ENCODE data around the gene MAU2.

The MAU2 gene

GRCh38 chr19:19297759-19298158 is 22.9 kb upstream of the MAU2 start:
- no peak overlapping the region for H3K27ac Mint-ChIP-seq
- peaks cover 4% of the 10 kb centered on the region for H3K9me3 Mint-ChIP-seq
- DNase-seq, result no peak
- H3K4me3 Mint-ChIP-seq, result no peak overlapping the region
- no peaks in the 10 kb centered on the region for H3K4me1 Mint-ChIP-seq
- no peak for ATAC-seq
- H3K27me3 Mint-ChIP-seq, result no peaks in the 10 kb centered on the region
- H3K36me3 Mint-ChIP-seq (ENCODE audit: low read depth), result peaks cover 29% of the 10 kb centered on the region

GRCh38 chr19:19300613-19301012 is 20.0 kb upstream of the MAU2 start:
- H3K36me3 Mint-ChIP-seq (ENCODE audit: low read depth), result peaks cover 8% of the 10 kb centered on the region
- ATAC-seq (no peak), DNase-seq (no peak)
- no peaks in the 10 kb centered on the region for H3K4me1 Mint-ChIP-seq
- H3K27ac Mint-ChIP-seq, result no peak overlapping the region
- no peaks in the 10 kb centered on the region for H3K9me3 Mint-ChIP-seq
- H3K4me3 Mint-ChIP-seq, result no peak overlapping the region
- H3K27me3 Mint-ChIP-seq, result no peaks in the 10 kb centered on the region

GRCh38 chr19:19303411-19303810 is 17.2 kb upstream of the MAU2 start:
- Mint-ChIP-seq H3K36me3 (ENCODE audit: low read depth) (peaks cover 10% of the 10 kb centered on the region), H3K4me3 (no peak overlapping the region), H3K27ac (no peak overlapping the region), H3K4me1 (no peaks in the 10 kb centered on the region), H3K27me3 (no peaks in the 10 kb centered on the region), H3K9me3 (no peaks in the 10 kb centered on the region)
- ATAC-seq, result no peak
- DNase-seq, result no peak

GRCh38 chr19:19304186-19304965 is 16.3 kb upstream of the MAU2 start:
- no peak for DNase-seq
- Mint-ChIP-seq H3K36me3 (ENCODE audit: low read depth) (peaks cover 10% of the 10 kb centered on the region), H3K27ac (no peak overlapping the region), H3K4me3 (no peak overlapping the region), H3K4me1 (no peaks in the 10 kb centered on the region), H3K27me3 (no peaks in the 10 kb centered on the region), H3K9me3 (no peaks in the 10 kb centered on the region)
- ATAC-seq, result no peak

GRCh38 chr19:19305066-19305465 is 15.6 kb upstream of the MAU2 start:
- DNase-seq (no peak), ATAC-seq (no peak)
- Mint-ChIP-seq H3K27ac (no peak overlapping the region), H3K4me3 (no peak overlapping the region), H3K27me3 (no peaks in the 10 kb centered on the region), H3K36me3 (ENCODE audit: low read depth) (peaks cover 14% of the 10 kb centered on the region), H3K4me1 (no peaks in the 10 kb centered on the region), H3K9me3 (no peaks in the 10 kb centered on the region)

- no peak for ATAC-seq
- H3K4me3 Mint-ChIP-seq, result no peak overlapping the region
- H3K4me1 Mint-ChIP-seq, result no peaks in the 10 kb centered on the region
- no peaks in the 10 kb centered on the region for H3K27me3 Mint-ChIP-seq
- DNase-seq, result no peak
- H3K36me3 Mint-ChIP-seq (ENCODE audit: low read depth), result peaks cover 14% of the 10 kb centered on the region
- no peak overlapping the region for H3K27ac Mint-ChIP-seq
- H3K9me3 Mint-ChIP-seq, result no peaks in the 10 kb centered on the region
Observed at GRCh38 chr19:19305696-19306095, 14.9 kb upstream of the MAU2 start.

- no peaks in the 10 kb centered on the region for H3K9me3 Mint-ChIP-seq
- H3K36me3 Mint-ChIP-seq (ENCODE audit: low read depth), result peaks cover 15% of the 10 kb centered on the region
- no peaks in the 10 kb centered on the region for H3K27me3 Mint-ChIP-seq
Observed at GRCh38 chr19:19306191-19306590, 14.4 kb upstream of the MAU2 start.

GRCh38 chr19:19308373-19308772 is 12.3 kb upstream of the MAU2 start:
- Mint-ChIP-seq H3K27me3 (no peaks in the 10 kb centered on the region), H3K9me3 (no peaks in the 10 kb centered on the region), H3K27ac (no peak overlapping the region), H3K36me3 (ENCODE audit: low read depth) (peaks cover 15% of the 10 kb centered on the region), H3K4me3 (no peak overlapping the region), H3K4me1 (no peaks in the 10 kb centered on the region)
- DNase-seq, result no peak
- no peak for ATAC-seq

More at GRCh38 chr19:19306191-19306590, 14.4 kb upstream of the MAU2 start:
- Mint-ChIP-seq H3K4me3 (no peak overlapping the region), H3K4me1 (no peaks in the 10 kb centered on the region), H3K27ac (no peak overlapping the region)
- DNase-seq (no peak), ATAC-seq (no peak)

GRCh38 chr19:19315444-19315843 is 5.2 kb upstream of the MAU2 start:
- DNase-seq (no peak), ATAC-seq (no peak)
- H3K27me3 Mint-ChIP-seq, result no peaks in the 10 kb centered on the region
- H3K36me3 Mint-ChIP-seq (ENCODE audit: low read depth), result peaks cover 11% of the 10 kb centered on the region
- no peaks in the 10 kb centered on the region for H3K9me3 Mint-ChIP-seq
- H3K4me1 Mint-ChIP-seq, result peaks cover 17% of the 10 kb centered on the region
- H3K4me3 Mint-ChIP-seq, result no peak overlapping the region
- peak overlapping the region; percentile 23 for H3K27ac Mint-ChIP-seq

- Mint-ChIP-seq H3K9me3 (no peaks in the 10 kb centered on the region), H3K4me3 (no peak overlapping the region), H3K4me1 (peaks cover 17% of the 10 kb centered on the region), H3K27ac (no peak overlapping the region), H3K27me3 (no peaks in the 10 kb centered on the region), H3K36me3 (ENCODE audit: low read depth) (peaks cover 11% of the 10 kb centered on the region)
- DNase-seq (no peak), ATAC-seq (no peak)
Observed at GRCh38 chr19:19316082-19316481, 4.5 kb upstream of the MAU2 start.

- Mint-ChIP-seq H3K36me3 (ENCODE audit: low read depth) (peaks cover 16% of the 10 kb centered on the region), H3K9me3 (no peaks in the 10 kb centered on the region), H3K4me1 (peaks cover 38% of the 10 kb centered on the region), H3K27ac (peak overlapping the region; percentile 99), H3K4me3 (peak overlapping the region; percentile 86), H3K27me3 (no peaks in the 10 kb centered on the region)
- no peak for DNase-seq
- ATAC-seq, result peak; percentile 5
Observed at GRCh38 chr19:19319732-19320360, 783 bp upstream of the MAU2 start.

GRCh38 chr19:19321141-19321577 is 530 bp downstream of the MAU2 start:
- H3K27ac Mint-ChIP-seq, result peak overlapping the region; percentile 82
- no peak for DNase-seq
- no peak for ATAC-seq

GRCh38 chr19:19324059-19324770 is 3.6 kb downstream of the MAU2 start:
- no peak for ATAC-seq
- no peak for DNase-seq
- Mint-ChIP-seq H3K4me1 (peaks cover 36% of the 10 kb centered on the region), H3K27me3 (no peaks in the 10 kb centered on the region), H3K4me3 (no peak overlapping the region), H3K36me3 (ENCODE audit: low read depth) (peaks cover 28% of the 10 kb centered on the region), H3K27ac (peak overlapping the region; percentile 36), H3K9me3 (no peaks in the 10 kb centered on the region)

More at GRCh38 chr19:19321141-19321577, 530 bp downstream of the MAU2 start:
- H3K4me1 Mint-ChIP-seq, result peaks cover 36% of the 10 kb centered on the region
- H3K9me3 Mint-ChIP-seq, result no peaks in the 10 kb centered on the region
- peak overlapping the region; percentile 86 for H3K4me3 Mint-ChIP-seq
- H3K36me3 Mint-ChIP-seq (ENCODE audit: low read depth), result peaks cover 25% of the 10 kb centered on the region
- H3K27me3 Mint-ChIP-seq, result no peaks in the 10 kb centered on the region

GRCh38 chr19:19327672-19328071 is 7.0 kb downstream of the MAU2 start:
- H3K9me3 Mint-ChIP-seq, result no peaks in the 10 kb centered on the region
- ATAC-seq, result no peak
- peaks cover 25% of the 10 kb centered on the region for H3K4me1 Mint-ChIP-seq
- no peak overlapping the region for H3K27ac Mint-ChIP-seq
- H3K36me3 Mint-ChIP-seq (ENCODE audit: low read depth), result peaks cover 32% of the 10 kb centered on the region
- no peak overlapping the region for H3K4me3 Mint-ChIP-seq
- no peak for DNase-seq
- H3K27me3 Mint-ChIP-seq, result no peaks in the 10 kb centered on the region

GRCh38 chr19:19329126-19329525 is 8.5 kb downstream of the MAU2 start:
- no peaks in the 10 kb centered on the region for H3K27me3 Mint-ChIP-seq
- peaks cover 25% of the 10 kb centered on the region for H3K36me3 Mint-ChIP-seq (ENCODE audit: low read depth)
- peaks cover 18% of the 10 kb centered on the region for H3K4me1 Mint-ChIP-seq
- DNase-seq, result no peak
- no peak overlapping the region for H3K4me3 Mint-ChIP-seq
- H3K27ac Mint-ChIP-seq, result peak overlapping the region; percentile 43
- no peaks in the 10 kb centered on the region for H3K9me3 Mint-ChIP-seq
- peak; percentile 34 for ATAC-seq

Measured in activated naive CD8-positive, alpha-beta T cell treated with anti-CD3 and anti-CD28 coated beads, Interleukin-2, amount 50 U/mL, for 24 hours (primary cell).